Keratinocyte (primary cell): ENCODE measurements around the gene GNA14. TPM values are rescaled to one million over a fixed set of nuclear protein-coding genes. Genes with fewer than 3 reads are reported as not detected.

Experiments used
- DNase-seq: peaks from one replicate; pipeline ENCODE4 v3.0.0-alpha.2; 2011; ENCODE audit warnings: low read depth, missing footprints, low spot score
- FAIRE-seq: peaks from 2 replicates; lab custom pipeline; 2011; peaks lifted over from hg19 to GRCh38; lab: Jason Lieb, UNC
- H2AFZ ChIP-seq: 2 replicates; pipeline ENCODE4 v1.6.0; 2012; ENCODE audit warnings: low read length, control low read depth, inconsistent platforms; ENCODE audit not compliant: control insufficient read depth
- H3K27ac ChIP-seq: 2 replicates; pipeline ENCODE4 v1.5.1; 2011; ENCODE audit warnings: low read length; ENCODE audit not compliant: control insufficient read depth, insufficient read depth
- H3K27me3 ChIP-seq: 3 replicates; pipeline ENCODE4 v1.6.0; 2011; ENCODE audit warnings: low read length; ENCODE audit not compliant: control insufficient read depth, insufficient read depth; ENCODE audit errors: extremely low read depth
- H3K36me3 ChIP-seq, 2 experiments: 2 replicates in 1 of 2; 3 replicates in 1 of 2; pipeline ENCODE4 v1.5.1; 2011; ENCODE audit warnings: low read length in 2 of 2, mild to moderate bottlenecking in 1 of 2; ENCODE audit not compliant: control insufficient read depth in 2 of 2, insufficient read depth in 2 of 2; ENCODE audit errors: extremely low read depth in 1 of 2
- H3K4me1 ChIP-seq: 3 replicates; pipeline ENCODE4 v1.5.1; 2011; ENCODE audit warnings: low read length; ENCODE audit not compliant: control insufficient read depth, insufficient read depth; ENCODE audit errors: extremely low read depth
- H3K4me2 ChIP-seq: 3 replicates; pipeline ENCODE4 v1.6.0; 2011; ENCODE audit warnings: low read depth, low read length; ENCODE audit not compliant: control insufficient read depth, insufficient read depth; ENCODE audit errors: extremely low read depth
- H3K4me3 ChIP-seq, 3 experiments: fragments of 200-600 bp in 1 of 3; sonication (generic) in 1 of 3; 2 replicates in 2 of 3; 3 replicates in 1 of 3; pipeline ENCODE4 v1.5.1; 2011 to 2016; ENCODE audit warnings: low read length in 3 of 3, mild to moderate bottlenecking in 3 of 3, control low read depth in 2 of 3, inconsistent platforms in 1 of 3, low read depth in 1 of 3, mixed read lengths in 1 of 3, mixed run types in 1 of 3, moderate library complexity in 1 of 3; ENCODE audit not compliant: control insufficient read depth in 2 of 3, insufficient read depth in 2 of 3; ENCODE audit errors: extremely low read depth in 1 of 3
- H3K79me2 ChIP-seq: 2 replicates; pipeline ENCODE4 v1.6.0; 2012; ENCODE audit warnings: low read length; ENCODE audit not compliant: control insufficient read depth, insufficient read depth
- H3K9ac ChIP-seq: 3 replicates; pipeline ENCODE4 v1.6.0; 2011; ENCODE audit warnings: low read length; ENCODE audit not compliant: control insufficient read depth, insufficient read depth; ENCODE audit errors: extremely low read depth
- H3K9me1 ChIP-seq: 3 replicates; pipeline ENCODE4 v1.6.0; 2011; ENCODE audit warnings: low read length; ENCODE audit not compliant: control insufficient read depth, insufficient read depth; ENCODE audit errors: extremely low read depth
- H3K9me3 ChIP-seq: 2 replicates; pipeline ENCODE4 v1.5.1; 2012; ENCODE audit warnings: low read depth, low read length; ENCODE audit not compliant: control insufficient read depth
- H4K20me1 ChIP-seq: 3 replicates; pipeline ENCODE4 v1.6.0; 2011; ENCODE audit warnings: low read length; ENCODE audit not compliant: control insufficient read depth, insufficient read depth; ENCODE audit errors: extremely low read depth
- CTCF ChIP-seq, 3 experiments: IDR thresholded peaks in 1 of 3; conservative IDR thresholded peaks in 1 of 3; optimal IDR thresholded peaks in 1 of 3; 2 replicates in 2 of 3; 3 replicates in 1 of 3; pipeline versions ENCODE3 to v1.5.1; 2011; ENCODE audit warnings: low read length in 3 of 3, mild to moderate bottlenecking in 3 of 3, moderate library complexity in 2 of 3, control low read depth in 1 of 3, inconsistent platforms in 1 of 3; ENCODE audit not compliant: insufficient read depth in 2 of 3; ENCODE audit errors: extremely low read depth in 1 of 3
- EZH2 ChIP-seq: IDR thresholded peaks from one replicate; pipeline ENCODE4 v1.6.1; 2012; ENCODE audit warnings: inconsistent platforms, mild to moderate bottlenecking, low read length, moderate library complexity
- dilution Hi-C: fragments of 300-500 bp; cut with MboI; formaldehyde crosslinking; loops from one replicate; pipeline ENCODE4 v1.7.0; 2020; ENCODE audit warnings: low sequenced_read_pairs; ENCODE audit not compliant: extremely low pct_ligation_motif_present
- polyA plus RNA-seq, 5 experiments: library from polyadenylated mRNA; depleted of rRNA in 3 of 5; stranded (reverse) in 3 of 5; stranded (forward) in 1 of 5; unstranded in 1 of 5; fragments of >200 nt; gene quantifications; 1 replicate in 1 of 5; 2 replicates in 3 of 5; 3 replicates in 1 of 5; pipeline versions ENCODE4 v1.2.1 to v1.2.3, GENCODE V29; 2011 to 2012; ENCODE audit warnings: missing spikeins in 2 of 5, low read depth in 1 of 5, low replicate concordance in 1 of 5

GNA14 gene
- polyA plus RNA-seq, 1 donor (not counting 4 experiments of a cell fraction or from before 2014, with no cell fraction given): not detected

- TF ChIP-seq CTCF (optimal IDR thresholded peaks at IDR 0.05 in 1 of 3, IDR thresholded peaks at IDR 0.05 in 1 of 3, conservative IDR thresholded peaks at IDR 0.05 in 1 of 3; ENCODE audit: extremely low read depth in 1 of 3, insufficient read depth in 2 of 3, low read length in 3 of 3): no peak
- TF ChIP-seq EZH2: no peak
- no peak overlapping the region for H3K4me3 ChIP-seq
- no peak overlapping the region for H3K27ac ChIP-seq
- H3K27me3 ChIP-seq: no peaks in the 10 kb centered on the region
- dilution Hi-C loops: no loop called here
- no peaks in the 10 kb centered on the region for H3K36me3 ChIP-seq
- no peak overlapping the region for H2AFZ ChIP-seq
- H3K4me1 ChIP-seq: peaks cover 9% of the 10 kb centered on the region
- no peaks in the 10 kb centered on the region for H3K9me1 ChIP-seq
- DNase-seq: no peak
- no peak overlapping the region for H3K4me2 ChIP-seq
- no peak overlapping the region for H3K9ac ChIP-seq
- H3K79me2 ChIP-seq: no peaks in the 10 kb centered on the region
- H3K9me3 ChIP-seq: no peaks in the 10 kb centered on the region
- FAIRE-seq: no peak
- no peaks in the 10 kb centered on the region for H4K20me1 ChIP-seq
These were observed 198.0 kb downstream of the GNA14 start for GRCh38 chr9:77450085-77450475.

- H3K4me2 ChIP-seq: peak overlapping the region; percentile 11
- H3K4me3 ChIP-seq: no peak overlapping the region
- no peaks in the 10 kb centered on the region for H4K20me1 ChIP-seq
- TF ChIP-seq EZH2 (no peak), CTCF (optimal IDR thresholded peaks at IDR 0.05 in 1 of 3, IDR thresholded peaks at IDR 0.05 in 1 of 3, conservative IDR thresholded peaks at IDR 0.05 in 1 of 3; ENCODE audit: extremely low read depth in 1 of 3, insufficient read depth in 2 of 3, low read length in 3 of 3) (no peak)
- no peak overlapping the region for H3K27ac ChIP-seq
- no peak overlapping the region for H2AFZ ChIP-seq
- H3K36me3 ChIP-seq: no peaks in the 10 kb centered on the region
- DNase-seq (peak; percentile 59), FAIRE-seq (peak; percentile 36)
- no peaks in the 10 kb centered on the region for H3K9me1 ChIP-seq
- H3K27me3 ChIP-seq: no peaks in the 10 kb centered on the region
- peaks cover 9% of the 10 kb centered on the region for H3K4me1 ChIP-seq
- dilution Hi-C loops: no loop called here
- no peaks in the 10 kb centered on the region for H3K79me2 ChIP-seq
- H3K9ac ChIP-seq: no peak overlapping the region
- H3K9me3 ChIP-seq: no peaks in the 10 kb centered on the region
These were observed 198.7 kb downstream of the GNA14 start for GRCh38 chr9:77449240-77450084.
